ACHN (cell line): ENCODE data around the gene L3MBTL4.

Source experiments
- DNase-seq: peaks from one replicate; pipeline ENCODE4 v3.0.0-alpha.2; 2015
- in situ Hi-C: cut with HindIII; loops from 2 replicates; pipeline ENCODE4 v1.10.0; 2017; ENCODE audit warnings: low sequenced_read_pairs, low pct_ligation_motif_present, low pct_unique_long_range_greater_than_20kb

Gene L3MBTL4

DNA sequence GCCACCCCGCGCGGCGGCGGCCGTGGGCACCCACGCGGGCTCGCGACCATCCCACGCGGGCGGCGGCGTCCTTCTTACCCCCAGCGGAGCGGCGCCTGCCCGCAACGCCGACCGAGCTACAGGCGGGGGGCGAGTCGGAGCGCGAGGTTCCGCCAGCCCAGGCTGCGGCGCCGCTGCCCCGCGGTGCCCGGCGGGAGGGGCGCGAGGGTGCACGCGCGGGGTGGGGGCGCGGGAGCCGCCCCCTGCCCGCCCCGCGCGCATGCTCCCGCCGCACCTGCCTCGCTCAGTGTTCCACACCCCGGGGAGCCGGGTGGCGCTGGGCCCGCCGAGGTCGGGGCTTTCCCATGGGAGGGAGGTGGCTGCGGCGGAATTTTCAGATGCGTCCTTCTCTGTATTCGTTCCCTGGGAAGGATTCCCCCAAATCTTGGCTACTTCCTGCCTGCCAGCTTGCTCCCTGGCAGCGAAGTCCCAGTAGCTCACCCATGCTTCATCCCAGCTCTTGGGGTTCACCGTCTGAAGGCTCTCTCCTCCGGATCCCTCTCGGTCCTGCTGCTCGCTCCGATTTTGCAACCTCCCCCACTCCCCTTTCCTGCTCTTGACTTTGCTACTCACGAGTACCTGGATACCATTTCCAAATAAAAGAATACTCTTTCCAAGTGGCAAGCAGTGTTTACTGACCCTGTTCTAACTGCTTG, at the start of gene L3MBTL4:
Gene L3MBTL4, minus strand, starts transcription at position 189 of the 695 bp plus-strand sequence. CDS start 103,286 bp downstream, outside the sequence.
- in situ Hi-C loops = no loop called here
- peak; percentile 57 for DNase-seq

DNA sequence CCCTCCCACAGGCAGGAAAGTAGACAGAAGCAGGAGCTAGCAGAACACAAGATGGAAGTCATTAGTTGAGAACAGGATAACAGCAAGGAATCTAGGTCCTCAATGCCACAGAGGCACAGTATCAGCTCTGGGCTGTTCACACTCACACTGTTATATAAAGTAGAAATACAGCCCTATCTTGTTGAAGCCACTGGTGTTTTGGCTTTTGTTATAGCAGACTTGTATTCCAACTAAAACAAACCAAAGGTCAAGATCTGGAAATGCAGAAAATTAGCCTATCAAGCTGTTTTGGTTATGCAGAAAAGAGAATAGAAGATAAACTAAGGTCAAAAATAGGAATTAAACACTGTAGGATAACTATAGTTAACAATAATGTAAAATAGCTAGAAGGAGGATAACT, 37.5 kb upstream of the L3MBTL4 start:
- in situ Hi-C loops = no loop called here
- no peak for DNase-seq

DNA sequence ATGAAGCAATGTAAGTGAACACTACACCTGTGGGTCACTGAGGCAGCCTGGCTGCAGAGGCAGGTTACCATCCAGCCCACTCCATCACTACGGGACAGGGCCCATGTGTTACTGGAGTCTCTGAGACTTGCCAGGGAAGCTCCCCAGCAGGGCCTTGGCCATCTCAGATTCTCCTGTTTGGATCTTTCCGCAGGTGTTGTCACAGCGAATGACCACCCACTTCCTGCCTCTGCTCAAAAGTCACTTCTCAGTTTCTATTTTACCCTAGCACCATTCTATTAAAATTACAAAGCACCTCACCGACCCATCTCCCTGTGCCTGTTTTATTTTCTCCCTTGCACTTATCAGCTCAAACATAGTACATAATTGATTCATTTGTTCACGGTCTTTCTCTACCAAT, 34.5 kb upstream of the L3MBTL4 start:
- in situ Hi-C loops = no loop called here
- no peak for DNase-seq

DNA sequence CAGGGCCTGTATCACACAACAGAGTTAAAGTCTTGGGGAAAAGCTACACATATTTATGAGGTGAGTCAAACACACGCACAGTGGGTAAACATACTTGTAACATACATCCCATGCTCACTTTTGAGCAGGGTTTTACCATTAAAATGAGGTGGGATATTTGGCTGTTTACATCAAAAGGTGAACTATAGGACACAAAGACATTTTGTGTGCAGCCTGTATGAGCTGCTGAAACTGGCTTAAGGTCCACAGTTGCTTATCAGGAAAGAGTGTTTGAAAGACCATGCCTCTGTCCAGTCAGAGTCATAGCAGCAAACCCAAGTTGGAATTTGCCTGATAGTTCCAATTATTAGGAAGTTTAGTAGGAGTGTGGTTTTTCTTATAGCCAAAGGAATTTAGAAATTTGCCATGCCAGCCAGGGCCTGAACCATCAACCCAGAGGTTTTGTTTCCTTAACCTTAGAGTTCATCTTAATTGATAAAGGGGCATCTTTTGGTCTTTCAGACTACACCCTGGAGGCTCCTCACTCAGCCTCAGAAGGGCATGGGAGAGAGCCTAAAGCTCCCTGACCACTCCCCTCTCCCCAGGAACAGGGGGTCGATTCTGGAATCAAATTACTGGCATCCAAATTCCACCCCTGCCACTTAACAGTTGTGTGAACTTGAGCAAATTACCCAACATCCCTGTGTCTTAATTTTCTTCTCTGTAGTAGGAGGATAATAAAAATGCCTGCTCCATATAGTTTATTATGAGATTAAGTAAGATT, 29.9 kb upstream of the L3MBTL4 start:
- in situ Hi-C loops = no loop called here
- no peak for DNase-seq

DNA sequence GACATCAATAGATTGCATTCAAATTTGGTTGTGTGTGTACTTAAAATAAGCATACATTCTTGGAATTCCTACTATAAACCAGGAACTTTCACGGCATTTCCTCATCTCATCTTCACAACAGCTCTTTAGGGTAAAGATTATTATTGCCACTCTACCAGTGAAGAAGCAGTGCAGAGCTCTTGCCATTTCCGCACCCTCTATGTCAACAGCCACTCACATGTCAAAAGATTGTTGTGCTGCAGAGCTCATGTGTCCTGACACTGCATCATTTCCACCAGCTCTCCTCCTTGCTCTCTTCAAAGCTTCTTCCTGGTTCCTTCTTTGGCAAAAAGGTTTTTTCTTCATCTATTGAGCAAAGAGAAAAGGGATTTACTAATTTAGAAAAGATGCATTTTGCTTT, 26.5 kb upstream of the L3MBTL4 start:
- in situ Hi-C loops = no loop called here
- no peak for DNase-seq

DNA sequence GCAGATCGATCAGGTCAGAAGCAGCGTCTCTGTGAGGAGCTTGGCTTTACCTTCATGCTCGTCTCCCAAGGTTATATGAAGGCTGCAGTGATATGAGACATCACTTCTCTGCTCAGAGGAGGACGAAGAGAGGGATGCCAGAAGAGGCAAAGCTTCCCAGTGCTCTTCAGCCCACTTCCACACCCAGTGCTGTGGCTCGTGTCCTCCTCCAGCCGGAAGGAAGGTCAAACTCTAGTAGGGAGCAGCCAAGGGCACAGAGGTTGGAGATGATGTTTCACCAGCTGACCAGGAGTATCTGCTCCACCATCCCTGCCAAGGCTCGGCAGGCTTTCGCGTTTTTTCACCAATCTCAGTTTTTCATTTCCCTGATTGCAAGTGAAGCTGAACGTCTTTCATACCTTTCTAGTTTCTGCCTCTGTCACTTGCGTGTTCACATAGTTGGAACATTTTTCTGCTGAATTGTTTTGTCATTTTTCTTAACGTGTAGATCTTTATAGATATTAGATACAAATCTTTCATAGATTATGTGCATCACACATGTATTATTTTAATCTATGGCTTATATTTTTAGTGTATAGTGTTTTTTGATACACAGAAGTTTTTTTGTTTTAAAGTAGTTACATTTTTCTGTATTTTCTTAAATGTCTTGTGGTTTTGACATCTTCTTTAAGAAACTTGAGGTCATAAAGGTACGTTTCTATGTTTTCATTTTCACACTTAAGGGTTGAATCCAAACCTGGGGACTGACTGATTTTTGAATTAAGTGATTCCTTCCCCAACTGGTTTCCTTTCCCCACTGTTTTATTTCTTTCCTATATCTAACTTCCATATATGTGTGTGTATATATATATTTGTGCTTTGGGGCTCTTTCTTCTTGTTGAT, 23.5 kb upstream of the L3MBTL4 start:
- in situ Hi-C loops = no loop called here
- no peak for DNase-seq

DNA sequence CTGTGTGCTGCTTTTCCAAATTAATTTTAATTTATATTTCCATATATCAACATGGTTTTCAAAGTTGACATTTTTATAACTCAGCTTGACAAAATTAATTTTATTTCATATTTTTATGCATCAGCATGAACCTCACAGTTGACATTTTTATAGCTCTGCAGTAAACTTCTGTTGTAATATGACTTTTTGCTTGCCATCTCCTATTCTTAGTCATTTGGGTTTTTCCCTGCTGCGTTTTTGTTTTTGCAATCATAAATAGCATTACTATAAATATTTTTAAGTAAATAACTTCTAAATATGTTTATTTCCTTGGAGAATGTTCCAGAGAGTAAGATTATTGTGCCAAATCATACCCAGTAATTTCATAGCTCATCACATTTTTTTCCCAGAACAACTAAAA, 21.0 kb upstream of the L3MBTL4 start:
- DNase-seq = no peak
- in situ Hi-C loops = no loop called here

DNA sequence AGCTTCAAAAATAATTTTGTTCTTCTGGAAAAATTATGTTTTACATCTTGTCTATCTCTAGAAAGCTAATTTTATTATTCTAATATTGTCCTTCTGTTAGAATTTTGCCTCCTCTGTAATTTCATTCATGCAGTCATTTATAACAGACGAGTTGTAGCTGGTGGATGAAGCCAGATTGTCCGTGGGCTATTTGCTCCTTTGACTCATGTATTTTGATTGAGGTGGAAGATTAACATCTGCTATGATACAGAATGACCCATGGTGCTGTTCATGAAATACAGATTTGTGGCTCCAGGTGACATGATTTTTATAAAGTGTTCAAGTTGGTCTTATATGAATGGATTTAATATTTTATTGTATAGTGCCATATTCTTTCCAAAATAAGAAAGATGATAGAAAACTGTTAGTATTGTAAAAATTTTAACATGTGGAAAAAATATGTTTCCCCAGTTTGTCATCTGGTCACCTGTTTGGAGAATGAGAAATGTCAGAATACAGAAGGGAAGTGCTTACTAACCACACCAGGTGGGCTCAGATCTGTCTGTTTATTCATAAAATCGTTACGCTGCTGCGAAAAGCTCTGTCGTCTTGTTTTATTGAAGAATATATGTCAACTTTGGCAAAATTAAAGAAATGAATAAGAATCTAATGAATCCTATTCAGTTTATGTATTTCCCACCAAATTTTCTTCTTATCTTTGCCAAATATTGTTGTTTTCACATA, 20.4 kb upstream of the L3MBTL4 start:
- DNase-seq = no peak
- in situ Hi-C loops = no loop called here

DNA sequence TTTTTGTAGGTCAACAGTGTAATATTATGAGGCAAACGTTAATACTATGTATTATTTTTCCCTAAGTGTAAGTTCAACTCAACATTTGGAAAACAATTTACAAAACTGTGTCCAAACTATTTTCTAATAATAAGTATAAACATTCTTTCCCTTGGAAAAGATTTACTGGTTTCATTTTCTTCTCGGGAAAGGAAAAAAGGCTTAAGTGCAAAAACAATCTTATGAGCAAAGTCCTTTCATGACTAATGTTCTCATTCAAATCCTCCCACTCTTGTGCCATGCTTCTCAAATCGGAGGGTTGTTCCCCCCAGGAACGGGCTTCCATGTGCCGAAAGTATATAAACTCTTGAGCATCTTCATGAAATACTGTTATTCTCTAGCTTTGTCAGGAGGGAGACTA, 19.8 kb upstream of the L3MBTL4 start:
- in situ Hi-C loops = no loop called here
- DNase-seq = no peak

DNA sequence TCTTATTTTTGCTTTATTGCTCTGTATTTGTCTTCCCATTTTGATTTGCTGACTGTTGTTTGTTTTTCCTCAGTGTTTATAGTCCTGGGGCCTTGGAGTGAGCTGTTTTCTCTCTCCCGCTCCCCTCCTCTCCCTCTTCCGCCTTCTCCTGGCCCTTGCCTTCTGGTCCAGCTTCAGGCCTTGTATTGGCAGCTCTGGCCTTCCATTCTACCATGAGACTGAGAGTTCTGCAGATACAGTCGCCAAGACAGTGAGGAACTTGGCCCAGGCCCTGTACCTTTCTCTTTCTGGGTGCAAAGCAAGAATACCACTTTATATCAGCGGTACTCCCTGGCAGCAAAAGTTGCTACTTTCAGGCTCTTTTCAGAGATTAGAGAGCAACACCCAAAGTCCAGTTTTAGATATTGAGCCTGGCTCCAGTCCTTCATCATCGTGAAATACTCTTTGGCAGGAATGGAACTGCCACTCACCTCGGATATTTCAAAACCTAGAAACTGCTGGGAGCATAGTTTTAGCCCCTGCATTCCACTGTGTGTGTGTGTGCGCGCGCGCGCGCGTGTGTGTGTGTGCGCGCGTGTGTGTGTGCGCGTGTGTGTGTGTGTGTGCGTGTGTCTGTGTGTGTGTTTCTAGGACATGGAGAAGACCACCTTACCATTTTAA, 17.1 kb upstream of the L3MBTL4 start:
- in situ Hi-C loops = no loop called here
- no peak for DNase-seq

DNA sequence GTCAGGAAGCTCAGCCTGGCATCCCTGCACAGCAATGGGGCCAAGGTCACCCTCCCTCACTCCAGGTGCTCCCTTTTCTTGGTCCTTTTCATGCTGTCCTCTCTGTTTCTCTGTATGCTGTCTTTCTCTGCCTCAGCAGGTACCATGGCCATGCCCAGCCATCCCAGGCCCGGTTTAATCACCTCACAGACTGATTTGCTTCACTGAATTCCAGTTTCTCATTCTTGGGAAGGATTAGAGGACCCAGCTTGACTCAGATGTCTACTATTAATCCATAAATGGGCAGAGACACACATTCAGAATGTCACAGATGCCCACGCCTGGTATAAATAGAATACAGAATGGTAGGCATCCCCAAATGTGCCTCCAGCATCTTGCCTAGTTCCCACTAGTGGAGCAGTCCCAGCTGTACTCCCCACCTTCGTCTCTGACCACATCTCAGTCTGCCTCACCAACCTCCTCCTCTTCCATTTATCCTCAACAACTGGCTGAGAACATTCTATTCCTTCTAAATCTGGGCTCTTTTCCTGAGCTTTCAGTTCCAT, 14.2 kb upstream of the L3MBTL4 start:
- DNase-seq = no peak
- in situ Hi-C loops = no loop called here

DNA sequence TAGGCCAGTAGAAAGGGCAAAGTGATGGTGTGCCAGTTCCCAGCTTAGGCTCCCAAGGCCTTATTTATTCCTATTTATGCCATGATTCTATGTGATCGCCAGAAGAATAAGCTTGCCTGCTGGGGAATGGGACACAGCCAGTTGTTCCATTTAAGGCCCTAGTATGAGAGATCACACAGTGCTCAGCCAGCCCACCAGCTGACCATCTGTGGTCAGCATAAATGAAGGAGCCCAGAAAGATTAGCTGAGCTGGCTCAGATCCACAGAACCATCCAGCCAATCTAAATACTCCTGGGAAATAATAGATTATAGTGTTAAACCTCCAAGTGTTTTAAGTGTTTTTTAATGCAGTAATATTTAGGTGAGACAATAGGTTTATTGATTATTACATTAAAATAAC, 12.6 kb upstream of the L3MBTL4 start:
- no peak for DNase-seq
- in situ Hi-C loops = no loop called here

DNA sequence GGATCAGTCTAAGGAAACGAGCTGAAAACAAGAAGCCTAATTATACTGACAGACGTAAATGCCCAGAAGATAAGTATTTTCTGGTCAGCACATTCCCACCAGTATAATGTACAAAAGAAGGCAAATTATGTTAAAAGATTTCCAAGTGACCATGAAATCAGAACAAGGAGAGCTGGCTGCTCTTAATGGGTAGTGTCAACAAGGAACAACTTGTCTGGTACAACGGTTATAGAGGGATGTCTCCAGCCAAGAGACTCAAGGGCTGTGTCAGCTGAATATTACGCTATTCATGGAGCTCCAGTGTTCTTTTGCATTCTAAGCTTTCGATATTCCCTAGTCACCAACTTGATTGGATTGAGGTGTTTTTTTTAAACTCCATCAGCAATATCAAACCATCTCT, 8.6 kb upstream of the L3MBTL4 start:
- in situ Hi-C loops = no loop called here

DNA sequence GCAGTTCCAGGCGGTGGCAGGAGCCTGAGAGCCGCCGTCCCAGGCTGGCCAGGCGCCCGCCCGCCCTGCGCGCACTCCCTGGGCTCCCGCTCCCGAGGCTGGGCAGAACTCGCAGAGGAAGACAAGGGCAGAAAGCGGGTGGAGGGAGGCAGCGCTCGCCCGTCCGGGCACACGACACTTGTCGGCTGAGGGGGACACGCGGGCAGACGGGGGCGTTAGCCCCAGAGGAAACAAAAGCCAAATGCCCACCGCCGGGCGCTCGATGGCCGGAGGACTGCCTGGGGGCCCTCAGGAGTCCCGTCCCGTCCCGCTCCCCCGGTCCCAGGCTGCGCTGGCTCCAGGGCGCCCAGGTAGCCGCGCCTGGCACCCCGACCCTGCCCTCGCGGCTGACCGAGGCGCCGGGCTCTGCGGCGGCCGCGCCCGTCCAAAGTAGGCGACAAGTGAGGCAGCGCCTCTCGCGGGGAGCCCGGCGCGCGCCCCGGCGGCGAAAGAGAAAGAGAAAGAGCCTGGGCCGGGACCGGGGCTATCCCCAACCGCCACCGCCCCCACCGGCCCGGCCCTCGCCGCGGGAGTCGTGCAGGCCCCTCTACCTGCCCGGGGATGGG, 491 bp downstream of the L3MBTL4 start:
- in situ Hi-C loops = no loop called here
- DNase-seq = peak; percentile 67

More for the DNA sequence above, 8.6 kb upstream of the L3MBTL4 start:
- no peak for DNase-seq

DNA sequence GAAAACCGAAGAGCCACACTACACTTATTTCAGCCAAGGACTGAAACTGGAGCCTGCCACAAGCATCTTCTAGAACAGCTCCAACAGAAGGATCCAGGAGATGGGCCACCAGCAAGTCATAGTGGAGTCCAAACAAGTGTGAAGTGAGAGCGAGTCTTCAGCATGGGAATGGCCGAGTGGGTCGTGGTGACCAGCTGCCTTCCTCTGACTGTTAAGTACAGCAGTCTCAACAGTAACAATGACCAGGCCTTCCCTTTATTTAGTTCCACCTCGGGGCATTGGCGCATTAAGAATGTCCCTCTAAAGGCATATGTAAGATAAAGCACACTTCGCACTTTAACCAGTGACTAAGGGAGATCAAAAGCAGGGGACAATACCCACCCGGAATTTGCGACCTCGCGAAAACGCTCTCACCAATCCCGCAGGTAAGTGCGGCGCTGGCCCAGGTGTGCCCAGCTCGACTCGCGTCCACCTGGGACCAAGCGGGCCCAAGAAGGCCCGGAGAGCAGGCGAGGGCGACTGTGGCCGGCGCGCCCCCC, 1.1 kb downstream of the L3MBTL4 start:
- in situ Hi-C loops = no loop called here
- no peak for DNase-seq

DNA sequence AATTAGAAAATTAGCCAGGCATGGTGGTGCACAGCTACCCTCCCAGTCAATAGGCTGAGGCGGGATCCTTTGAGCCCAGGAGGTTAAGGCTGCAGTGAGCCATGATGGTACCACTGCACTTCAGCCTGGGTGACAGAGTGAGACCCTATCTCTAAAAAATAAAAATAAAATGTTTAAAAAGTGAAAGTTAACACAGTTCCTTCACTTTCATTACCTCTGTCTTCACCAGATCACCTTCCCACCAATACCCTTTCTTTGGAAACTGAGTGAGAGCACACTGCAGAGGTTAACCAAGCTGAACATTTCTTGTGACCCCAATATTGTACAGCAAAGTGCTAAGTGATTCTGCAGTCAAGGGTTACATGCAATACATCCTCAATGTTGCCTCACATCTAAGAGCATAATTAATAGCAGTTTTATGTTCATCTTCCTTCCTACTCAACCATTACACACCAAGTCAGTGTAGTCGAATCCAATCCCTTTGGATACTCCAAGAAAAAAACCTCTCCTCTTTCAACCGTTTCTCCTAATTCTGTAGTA, 1.7 kb downstream of the L3MBTL4 start:
- in situ Hi-C loops = no loop called here
- no peak for DNase-seq

DNA sequence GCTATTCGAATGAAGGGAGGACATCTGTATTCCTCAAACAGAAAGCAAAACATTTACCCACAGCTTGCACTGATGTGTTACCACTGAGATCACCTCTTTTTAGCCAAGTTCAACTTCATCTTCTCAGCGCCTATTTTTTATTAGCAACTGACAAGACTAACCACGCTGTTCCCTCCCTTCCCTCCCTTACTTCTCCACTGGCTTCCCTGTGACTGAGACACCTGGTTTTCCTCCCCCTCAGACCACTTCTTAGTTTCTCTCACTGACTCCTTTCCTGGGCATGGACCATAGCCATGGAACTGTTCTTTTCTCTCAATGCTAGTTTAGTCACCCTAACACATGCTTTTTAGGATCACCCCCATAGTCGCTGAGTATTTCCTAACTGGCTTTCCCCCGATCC, 3.3 kb downstream of the L3MBTL4 start:
- in situ Hi-C loops = no loop called here
- DNase-seq = no peak
